Panc1 (cell line): ENCODE measurements around the gene CHKB.

ENCODE experiments used
- CTCF ChIP-seq: fragments of 450-650 bp; IDR thresholded peaks from 2 replicates; pipeline ENCODE4 v1.5.1; 2017; ENCODE audit warnings: mild to moderate bottlenecking
- POLR2AphosphoS5 ChIP-seq: IDR thresholded peaks from 2 replicates; pipeline ENCODE4 v1.6.1; 2012; ENCODE audit warnings: mild to moderate bottlenecking, low read depth, low read length, moderate library complexity
- REST ChIP-seq, 2 experiments: IDR thresholded peaks; 2 replicates each; pipeline ENCODE4 v1.6.1; 2011 to 2012; ENCODE audit warnings: low read depth in 2 of 2, control low read depth in 1 of 2, low read length in 1 of 2, mild to moderate bottlenecking in 1 of 2, moderate library complexity in 1 of 2; ENCODE audit not compliant: insufficient read depth in 1 of 2
- SIN3A ChIP-seq: IDR thresholded peaks from 2 replicates; pipeline ENCODE4 v1.6.1; 2012; ENCODE audit warnings: low read depth, mild to moderate bottlenecking, low read length, moderate library complexity, borderline replicate concordance; ENCODE audit not compliant: insufficient read depth
- TCF7L2 ChIP-seq: IDR thresholded peaks from 2 replicates; pipeline ENCODE4 v1.6.1; 2011; ENCODE audit warnings: mild to moderate bottlenecking, low read depth, low read length, inconsistent platforms

- TF ChIP-seq CTCF (no peak), SIN3A (0 out of 2 replicates have a peak, but pooled peaks have one; percentile 18), REST (IDR thresholded peaks at IDR 0.05; ENCODE audit: insufficient read depth in 1 of 2, low read depth in 2 of 2, low read length in 1 of 2) (no peak), POLR2AphosphoS5 (peak; percentile 58), TCF7L2 (no peak)
These were observed 51.6 kb downstream of the CHKB start for GRCh38 chr22:50530877-50531545.
